ENCODE results near the gene DNAAF2. TPM values are rescaled to one million over a fixed set of nuclear protein-coding genes. Genes with fewer than 3 reads are reported as not detected.
"Not testable (repeated sequence)": the region's sequence is repeated elsewhere in the genome, so short reads cannot be mapped to it uniquely, and the experiment has no call there.

The DNAAF2 gene
- total RNA-seq, 2 donors from 2014 or later, result 11.2 to 11.9 TPM

GRCh38 chr14:49670475-49670874 lies 35.4 kb upstream of the DNAAF2 start:
- H3K4me3 ChIP-seq, result no peak overlapping the region

GRCh38 chr14:49659526-49660455 lies 24.7 kb upstream of the DNAAF2 start:
- H3K4me1 ChIP-seq (replicated peaks), result no peaks in the 10 kb centered on the region
- H3K4me3 ChIP-seq, result no peak overlapping the region
- H3K9me3 ChIP-seq, result no peaks in the 10 kb centered on the region
- no peak overlapping the region for H3K27ac ChIP-seq
- intact Hi-C loops (cut with DNase I), result no loop called here
- 72% methylated on average over 2 of the region's 2 CpGs for WGBS
- no peaks in the 10 kb centered on the region for H3K27me3 ChIP-seq (replicated peaks; ENCODE audit: insufficient read depth)
- H3K36me3 ChIP-seq, result no peaks in the 10 kb centered on the region
- no peak for DNase-seq (ENCODE audit: low spot score)
- TF ChIP-seq POLR2AphosphoS5 (IDR thresholded peaks at IDR 0.05), result no peak
- no peak for TF ChIP-seq CTCF (IDR thresholded peaks at IDR 0.05)
- no peak for TF ChIP-seq POLR2A (IDR thresholded peaks at IDR 0.05)

More at GRCh38 chr14:49670475-49670874, 35.4 kb upstream of the DNAAF2 start:
- Histone ChIP-seq H3K9me3 (no peaks in the 10 kb centered on the region), H3K27ac (no peak overlapping the region), H3K4me1 (replicated peaks) (no peaks in the 10 kb centered on the region), H3K36me3 (no peaks in the 10 kb centered on the region), H3K27me3 (replicated peaks; ENCODE audit: insufficient read depth) (no peaks in the 10 kb centered on the region)
- intact Hi-C loops (cut with DNase I), result no loop called here
- no peak for DNase-seq (ENCODE audit: low spot score)
- TF ChIP-seq POLR2AphosphoS5 (IDR thresholded peaks at IDR 0.05) (no peak), POLR2A (IDR thresholded peaks at IDR 0.05) (no peak), CTCF (IDR thresholded peaks at IDR 0.05) (no peak)

GRCh38 chr14:49657500-49657899 lies 22.5 kb upstream of the DNAAF2 start:
- H3K27ac ChIP-seq; H3K36me3 ChIP-seq; H3K9me3 ChIP-seq; intact Hi-C loops (cut with DNase I); DNase-seq (ENCODE audit: low spot score); H3K27me3 ChIP-seq (replicated peaks; ENCODE audit: insufficient read depth); H3K4me3 ChIP-seq; H3K4me1 ChIP-seq (replicated peaks): not testable (repeated sequence)
- 86% methylated on average over 6 of the region's 6 CpGs for WGBS

- 95% methylated on average over 3 of the region's 3 CpGs for WGBS
- Histone ChIP-seq H3K27me3 (replicated peaks; ENCODE audit: insufficient read depth) (no peaks in the 10 kb centered on the region), H3K9me3 (no peaks in the 10 kb centered on the region), H3K4me3 (no peak overlapping the region), H3K27ac (no peak overlapping the region), H3K36me3 (no peaks in the 10 kb centered on the region), H3K4me1 (replicated peaks) (no peaks in the 10 kb centered on the region)
- no peak for DNase-seq (ENCODE audit: low spot score)
- intact Hi-C loops (cut with DNase I), result no loop called here
- TF ChIP-seq CTCF (IDR thresholded peaks at IDR 0.05), result no peak
- TF ChIP-seq POLR2AphosphoS5 (IDR thresholded peaks at IDR 0.05), result no peak
- no peak for TF ChIP-seq POLR2A (IDR thresholded peaks at IDR 0.05)
These were observed 19.5 kb upstream of the DNAAF2 start for GRCh38 chr14:49654511-49654910.

- H3K36me3 ChIP-seq, result no peaks in the 10 kb centered on the region
- H3K4me3 ChIP-seq, result no peak overlapping the region
- no peak for TF ChIP-seq POLR2A (IDR thresholded peaks at IDR 0.05)
- TF ChIP-seq POLR2AphosphoS5 (IDR thresholded peaks at IDR 0.05), result no peak
- TF ChIP-seq CTCF (IDR thresholded peaks at IDR 0.05), result no peak
- DNase-seq (ENCODE audit: low spot score), result no peak
- H3K4me1 ChIP-seq (replicated peaks), result no peaks in the 10 kb centered on the region
- H3K9me3 ChIP-seq, result no peaks in the 10 kb centered on the region
- 93% methylated on average over 6 of the region's 6 CpGs for WGBS
- intact Hi-C loops (cut with DNase I), result no loop called here
- H3K27me3 ChIP-seq (replicated peaks; ENCODE audit: insufficient read depth), result no peaks in the 10 kb centered on the region
- H3K27ac ChIP-seq, result no peak overlapping the region
These were observed 18.5 kb upstream of the DNAAF2 start for GRCh38 chr14:49653508-49653907.
